Astrocyte of the cerebellum (primary cell): Measurements from ENCODE around the gene ERMP1.

Source experiments
- DNase-seq: peaks from one replicate; pipeline ENCODE4 v3.0.0-alpha.2; 2011; ENCODE audit warnings: low read depth
- H3K4me3 ChIP-seq: 2 replicates; pipeline ENCODE4 v1.5.1; 2011; ENCODE audit warnings: mild to moderate bottlenecking, low read depth, low read length, moderate library complexity
- in situ Hi-C: cut with HindIII; loops from 2 replicates; pipeline ENCODE4 v1.10.0; 2017; ENCODE audit warnings: low sequenced_read_pairs
- TF ChIP-seq, protein P1 (sequence below): IDR thresholded peaks from 2 replicates; pipeline ENCODE4 v1.5.1; 2012; ENCODE audit warnings: low read length, low read depth, moderate library complexity, mild to moderate bottlenecking; ENCODE audit errors: missing control alignments

Gene ERMP1

DNA sequence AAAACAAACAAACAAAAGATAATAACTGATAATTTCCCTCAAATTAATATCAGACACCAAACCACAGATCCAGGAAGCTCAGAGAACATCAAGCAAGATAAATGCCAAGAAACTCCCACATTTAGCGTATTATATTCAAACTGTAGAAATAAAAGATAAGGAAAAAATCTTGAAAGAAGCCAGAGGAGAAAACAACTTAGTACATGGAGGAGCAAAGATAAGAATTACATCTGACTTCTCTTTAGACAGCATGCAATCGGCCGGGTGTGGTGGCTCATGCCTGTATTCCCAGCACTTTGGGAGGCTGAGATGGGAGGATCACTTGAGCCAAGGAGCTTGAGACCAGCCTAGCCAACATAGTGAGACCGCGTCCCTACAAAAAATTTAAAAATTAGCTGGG, 40.5 kb upstream of the ERMP1 start:
- no peak for DNase-seq
- in situ Hi-C loops = no loop called here
- no peak overlapping the region for H3K4me3 ChIP-seq
- TF ChIP-seq, protein P1, sequence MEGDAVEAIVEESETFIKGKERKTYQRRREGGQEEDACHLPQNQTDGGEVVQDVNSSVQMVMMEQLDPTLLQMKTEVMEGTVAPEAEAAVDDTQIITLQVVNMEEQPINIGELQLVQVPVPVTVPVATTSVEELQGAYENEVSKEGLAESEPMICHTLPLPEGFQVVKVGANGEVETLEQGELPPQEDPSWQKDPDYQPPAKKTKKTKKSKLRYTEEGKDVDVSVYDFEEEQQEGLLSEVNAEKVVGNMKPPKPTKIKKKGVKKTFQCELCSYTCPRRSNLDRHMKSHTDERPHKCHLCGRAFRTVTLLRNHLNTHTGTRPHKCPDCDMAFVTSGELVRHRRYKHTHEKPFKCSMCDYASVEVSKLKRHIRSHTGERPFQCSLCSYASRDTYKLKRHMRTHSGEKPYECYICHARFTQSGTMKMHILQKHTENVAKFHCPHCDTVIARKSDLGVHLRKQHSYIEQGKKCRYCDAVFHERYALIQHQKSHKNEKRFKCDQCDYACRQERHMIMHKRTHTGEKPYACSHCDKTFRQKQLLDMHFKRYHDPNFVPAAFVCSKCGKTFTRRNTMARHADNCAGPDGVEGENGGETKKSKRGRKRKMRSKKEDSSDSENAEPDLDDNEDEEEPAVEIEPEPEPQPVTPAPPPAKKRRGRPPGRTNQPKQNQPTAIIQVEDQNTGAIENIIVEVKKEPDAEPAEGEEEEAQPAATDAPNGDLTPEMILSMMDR = no peak

DNA sequence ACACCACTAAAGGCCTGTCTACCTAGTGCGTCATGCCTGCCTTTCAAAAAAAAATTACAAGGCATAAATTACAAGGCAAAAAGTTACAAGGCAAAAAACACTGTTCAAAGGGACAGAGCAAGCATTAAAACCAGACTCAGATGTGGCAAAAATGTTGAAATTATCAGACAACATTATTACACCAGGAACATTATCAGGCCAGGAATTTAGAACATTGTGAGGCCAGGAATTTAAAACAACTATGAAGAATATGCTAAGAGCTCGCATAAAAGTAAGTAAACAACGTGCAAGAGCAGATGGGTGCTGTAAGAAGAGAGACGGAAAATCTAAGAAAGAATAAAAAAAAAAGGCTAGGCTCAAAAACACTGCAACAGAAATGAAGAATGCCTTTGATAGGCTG, 39.6 kb upstream of the ERMP1 start:
- no peak overlapping the region for H3K4me3 ChIP-seq
- in situ Hi-C loops = no loop called here
- no peak for DNase-seq
- TF ChIP-seq, protein P1 = no peak

DNA sequence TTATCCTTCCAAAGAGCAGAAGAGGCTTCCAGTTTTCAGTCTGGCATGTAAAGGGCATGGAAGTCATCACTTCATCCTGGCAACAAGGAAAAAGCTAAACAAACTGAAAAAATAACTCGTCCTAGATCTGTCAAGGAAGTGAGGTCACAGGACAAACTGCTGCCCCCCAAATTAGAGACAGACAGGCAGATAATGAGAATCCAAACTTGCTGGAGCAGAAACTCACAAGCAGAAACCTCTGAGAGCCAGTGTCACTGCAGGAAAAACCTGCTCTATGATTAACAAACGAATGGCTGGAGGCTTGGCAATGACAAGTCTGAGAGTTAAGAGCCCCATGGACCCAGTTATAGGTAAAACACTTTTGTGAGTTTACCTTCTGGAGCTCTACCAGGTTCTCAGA, 38.9 kb upstream of the ERMP1 start:
- TF ChIP-seq, protein P1 = no peak
- in situ Hi-C loops = no loop called here
- no peak overlapping the region for H3K4me3 ChIP-seq
- DNase-seq = no peak

DNA sequence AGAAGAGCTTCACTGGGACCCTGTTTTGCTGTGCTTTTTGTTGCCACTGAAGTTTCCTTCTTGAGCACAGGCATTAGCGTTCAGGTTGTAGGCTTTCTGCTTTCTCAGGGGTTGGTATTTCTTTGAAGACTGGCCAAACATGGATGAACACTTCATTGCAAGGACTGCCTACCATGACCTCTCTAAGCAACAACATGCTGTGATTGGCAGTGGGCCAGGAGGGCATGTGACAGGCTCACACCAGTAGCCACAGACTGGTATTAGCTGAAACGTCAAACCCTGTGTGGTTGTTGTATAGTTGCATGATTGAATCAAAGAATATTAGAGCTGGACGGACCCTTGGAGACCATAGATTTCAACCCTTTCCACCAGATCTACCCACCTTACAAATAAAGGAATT, 37.8 kb upstream of the ERMP1 start:
- TF ChIP-seq, protein P1 = no peak
- no peak for DNase-seq
- H3K4me3 ChIP-seq = no peak overlapping the region
- in situ Hi-C loops = no loop called here

DNA sequence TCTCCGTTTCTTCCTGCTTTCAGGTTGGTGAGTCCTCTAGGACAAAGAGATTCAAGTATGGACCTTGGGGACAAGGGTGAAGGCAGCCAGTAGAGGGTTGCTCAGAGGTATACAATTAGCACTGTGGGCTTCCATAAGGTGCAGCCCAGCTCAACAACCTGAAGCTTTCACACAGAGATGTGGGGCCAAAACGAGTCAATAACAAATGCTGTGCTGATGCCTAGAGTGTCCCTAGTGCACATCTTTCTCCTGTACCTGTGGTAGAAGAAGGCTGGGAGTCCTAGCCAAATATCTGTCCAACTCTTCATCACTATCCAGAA, 37.1 kb upstream of the ERMP1 start:
- TF ChIP-seq, protein P1 = no peak
- DNase-seq = no peak
- no peak overlapping the region for H3K4me3 ChIP-seq
- in situ Hi-C loops = no loop called here

DNA sequence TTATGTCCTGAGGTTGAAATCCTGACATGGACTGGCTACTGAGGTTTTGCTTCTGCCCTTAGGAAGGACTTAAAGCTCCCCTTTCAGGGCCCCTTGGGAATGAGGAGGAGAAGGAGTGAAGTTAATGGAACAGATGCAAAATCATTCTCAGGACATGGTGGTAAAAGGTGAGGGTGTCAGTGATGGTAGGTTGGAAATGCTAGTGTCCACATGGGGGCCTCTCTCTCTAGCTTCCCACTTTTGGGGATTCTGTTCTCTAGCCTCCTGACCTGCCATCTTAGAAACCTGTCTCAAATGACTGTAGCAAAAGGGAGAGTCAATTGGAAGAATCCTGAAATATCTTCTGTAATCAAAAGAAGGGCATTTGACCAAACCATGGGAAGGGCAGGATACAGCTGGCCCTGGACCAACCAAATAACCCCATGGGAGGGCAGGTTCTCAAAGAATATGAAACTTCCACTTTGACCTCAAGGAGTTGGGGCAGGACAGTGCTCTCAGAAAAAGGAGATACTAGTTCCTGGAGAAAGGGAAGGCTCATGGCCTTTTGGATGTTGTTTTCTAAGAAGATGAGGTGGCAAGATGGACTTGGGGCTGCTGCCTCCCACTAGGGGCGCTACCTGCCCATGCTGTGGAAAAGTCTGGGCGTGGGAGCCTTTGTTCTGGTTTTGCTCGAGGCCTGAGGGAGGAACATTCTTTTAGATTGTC, 36.5 kb upstream of the ERMP1 start:
- no peak overlapping the region for H3K4me3 ChIP-seq
- no peak for DNase-seq
- TF ChIP-seq, protein P1 = no peak
- in situ Hi-C loops = no loop called here
